ENCODE data around the gene MNAT1.

DNA sequence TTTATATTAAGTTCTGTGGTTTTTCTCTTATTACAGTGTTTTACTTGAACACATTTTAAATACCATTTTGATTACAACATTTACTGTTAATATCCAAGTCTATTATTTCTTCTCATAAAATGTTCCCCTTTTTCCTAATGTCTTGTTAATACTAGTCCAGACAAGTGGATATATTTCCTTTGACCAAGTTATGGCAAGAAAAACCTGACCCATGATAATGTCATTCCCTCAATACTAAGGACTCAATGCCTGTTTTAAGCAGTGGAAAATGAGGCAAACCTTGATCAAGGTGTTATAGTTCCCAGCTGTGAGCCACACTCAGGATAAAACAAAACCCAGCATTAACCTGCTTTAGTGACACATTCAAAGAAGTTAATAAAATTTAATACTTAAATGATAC, 234.1 kb downstream of the MNAT1 start:
- TF ChIP-seq TAF1 (IDR thresholded peaks at IDR 0.05; ENCODE audit: borderline replicate concordance, insufficient read depth, low read length) (no peak), FOXP2 (optimal IDR thresholded peaks at IDR 0.05; ENCODE audit: borderline replicate concordance, extremely low read depth, extremely low read length, insufficient read depth) (no peak)
